Measurements from ENCODE around the gene FBRS. TPM values are rescaled to one million over a fixed set of nuclear protein-coding genes. Genes with fewer than 3 reads are reported as not detected.
"Not testable (repeated sequence)": the region's sequence is repeated elsewhere in the genome, so short reads cannot be mapped to it uniquely, and the experiment has no call there.

The FBRS gene
- polyA plus RNA-seq, 10 donors, result 25.1 to 38.8 (median 35.1) TPM

DNA sequence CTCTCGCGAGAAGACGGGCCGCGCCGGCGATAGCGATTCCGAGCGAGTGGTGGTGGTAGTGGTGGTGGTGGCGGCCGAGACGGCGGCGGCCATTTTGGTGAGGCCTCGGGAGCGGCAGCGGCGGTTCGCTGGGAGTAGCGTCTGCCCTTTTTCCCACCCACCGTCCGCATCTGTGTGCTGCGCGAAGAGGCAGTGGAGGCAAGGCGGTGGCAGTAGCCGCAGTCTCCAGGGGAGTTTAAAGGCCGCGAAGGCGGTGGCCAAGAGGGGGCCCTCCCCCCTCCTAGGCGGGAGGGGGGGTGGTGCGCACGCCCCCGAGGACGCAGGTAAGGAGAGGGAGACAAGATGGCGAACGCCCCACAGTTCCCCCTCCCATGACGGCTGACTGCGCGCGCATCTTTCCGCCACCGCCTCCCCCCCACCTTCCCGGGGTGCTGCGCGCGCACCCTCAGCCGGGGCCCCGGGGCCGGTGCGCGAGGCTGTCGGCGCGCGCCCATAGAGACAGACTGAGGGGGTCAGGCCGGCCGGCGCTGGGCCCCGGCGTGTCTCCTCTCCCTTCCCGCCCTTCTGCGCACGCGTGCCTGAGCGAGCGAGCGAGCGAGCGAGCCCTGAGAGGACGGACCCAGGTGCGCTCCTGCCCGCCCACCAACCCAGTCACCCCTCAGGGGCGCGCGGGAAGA lies 40.0 kb downstream of the FBRS start:
- peak; percentile 98 to 99 (median 98) for DNase-seq

DNA sequence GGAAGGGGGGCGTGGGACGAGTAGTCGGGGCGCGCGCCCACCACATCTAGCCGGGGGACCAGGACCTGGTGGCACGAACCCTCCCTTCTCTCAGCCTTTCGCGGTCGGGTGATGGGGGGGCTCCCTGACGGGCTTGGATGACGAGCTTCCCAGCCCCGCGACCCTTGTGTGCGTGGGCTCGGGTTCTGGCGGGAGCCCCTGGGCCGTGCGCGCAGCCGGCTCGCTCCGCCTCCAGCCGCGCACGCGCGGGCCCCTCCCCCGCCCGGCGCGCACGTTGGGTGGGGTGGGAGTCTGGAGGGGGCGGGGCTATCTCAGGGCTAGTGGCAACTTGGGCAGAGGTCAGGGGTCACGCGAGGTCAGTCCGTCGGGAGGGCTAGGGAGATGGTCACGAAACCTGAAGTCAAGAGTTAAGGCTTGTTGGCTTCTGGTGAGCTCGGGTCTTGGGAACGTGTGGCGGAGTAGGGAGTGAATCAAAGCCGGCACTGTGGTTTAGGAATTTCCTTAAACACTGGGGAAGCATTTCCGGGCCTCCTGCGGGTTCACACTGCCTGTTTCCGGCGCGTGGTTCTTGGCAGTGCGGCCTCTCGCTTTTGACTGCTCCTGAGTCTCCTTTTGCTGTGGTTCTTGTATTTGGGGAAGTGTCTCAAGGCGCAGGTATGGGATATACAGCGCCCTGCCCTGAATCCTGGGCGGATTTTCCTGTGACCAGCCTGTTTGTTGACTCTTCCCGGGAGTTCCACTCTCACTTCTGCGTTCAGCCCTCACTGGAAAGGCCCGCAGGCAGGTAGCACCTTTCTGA lies 40.8 kb downstream of the FBRS start, which contains the start of gene SRCAP:
SRCAP (plus strand) TSS at position 356 of the 799 bp plus-strand sequence. CDS start 1,654 bp downstream, outside the sequence.
- DNase-seq, result peak; percentile 78 to 94 (median 89)

DNA sequence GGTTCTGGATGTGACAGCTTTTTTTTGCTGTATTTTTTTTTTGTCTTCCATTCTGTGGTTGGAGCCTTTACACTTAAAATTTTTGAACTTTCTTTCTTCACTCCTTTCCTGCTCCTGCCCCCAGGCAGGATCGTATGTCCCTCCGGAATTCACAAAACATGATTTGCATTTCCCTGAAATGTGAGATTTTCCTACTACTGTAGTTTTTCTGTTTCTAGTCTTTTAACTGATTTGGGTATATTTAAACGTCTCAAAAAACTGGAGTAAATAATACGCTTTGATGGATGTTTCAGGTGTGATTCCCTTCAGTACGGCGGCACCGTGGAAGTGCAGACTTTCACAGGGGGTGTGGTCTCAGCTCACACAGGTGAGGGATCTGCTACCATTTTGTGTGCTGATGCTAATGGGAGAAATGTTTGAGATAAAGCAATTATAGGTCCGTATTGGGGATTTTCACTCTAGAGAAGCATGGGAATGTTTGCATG lies 41.4 kb downstream of the FBRS start:
- DNase-seq, result no peak

DNA sequence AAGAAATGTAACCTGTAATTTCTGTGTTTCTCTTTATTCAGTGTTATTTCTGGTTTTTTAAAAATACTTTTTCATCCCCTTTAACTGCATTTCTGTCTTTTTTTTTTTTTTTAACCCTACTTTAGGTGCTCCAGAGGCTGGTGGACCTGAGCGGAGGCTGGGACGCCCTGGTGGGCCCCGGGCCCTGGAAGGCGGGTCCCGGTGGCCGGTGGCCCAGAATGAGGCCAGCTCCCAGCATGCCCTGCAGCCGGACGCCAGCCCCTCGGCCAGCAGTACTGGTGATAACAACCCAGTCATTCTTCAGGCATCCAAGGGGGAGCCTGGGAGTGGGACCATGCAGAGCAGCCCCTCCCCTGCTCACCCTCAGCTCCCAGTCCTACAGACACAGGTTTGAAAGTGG lies 42.3 kb downstream of the FBRS start:
- no peak for DNase-seq

DNA sequence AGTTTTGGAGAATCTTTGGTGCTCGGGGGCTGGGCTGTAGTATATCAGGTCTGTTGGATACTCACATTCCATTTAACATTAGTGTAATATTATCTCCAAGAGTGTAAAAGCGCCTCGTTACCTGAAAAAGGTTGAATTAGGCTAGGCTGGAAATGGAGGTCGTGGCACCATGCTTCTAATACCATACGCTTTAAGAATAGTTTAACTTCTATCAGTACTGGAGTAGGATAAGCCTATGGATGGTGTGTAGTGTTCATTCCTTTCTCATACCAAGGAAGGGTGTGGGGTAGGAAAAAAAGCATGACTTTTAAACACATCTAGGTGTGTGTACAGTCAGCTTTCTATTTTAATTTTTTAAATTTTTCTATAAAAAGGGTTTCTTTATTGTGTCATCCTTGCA lies 42.7 kb downstream of the FBRS start:
- DNase-seq, result no peak

DNA sequence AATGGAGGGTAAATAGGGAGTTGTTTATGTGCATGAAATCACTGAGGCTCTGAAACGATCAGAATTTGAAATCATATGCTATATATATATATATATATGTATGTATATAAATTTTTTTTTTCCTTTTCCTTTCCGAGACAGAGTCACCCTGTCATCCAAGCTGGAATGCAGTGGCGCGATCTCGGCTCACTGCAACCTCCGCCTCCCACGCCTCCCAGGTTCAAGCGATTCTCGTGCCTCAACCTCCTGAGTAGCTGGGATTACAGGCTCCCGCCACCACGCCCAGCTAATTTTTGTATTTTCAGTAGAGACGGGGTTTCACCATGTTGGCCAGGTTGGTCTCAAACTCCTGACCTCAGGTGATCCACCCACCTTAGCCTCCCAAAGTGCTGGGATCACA lies 44.8 kb downstream of the FBRS start:
- DNase-seq, result not testable (repeated sequence)

DNA sequence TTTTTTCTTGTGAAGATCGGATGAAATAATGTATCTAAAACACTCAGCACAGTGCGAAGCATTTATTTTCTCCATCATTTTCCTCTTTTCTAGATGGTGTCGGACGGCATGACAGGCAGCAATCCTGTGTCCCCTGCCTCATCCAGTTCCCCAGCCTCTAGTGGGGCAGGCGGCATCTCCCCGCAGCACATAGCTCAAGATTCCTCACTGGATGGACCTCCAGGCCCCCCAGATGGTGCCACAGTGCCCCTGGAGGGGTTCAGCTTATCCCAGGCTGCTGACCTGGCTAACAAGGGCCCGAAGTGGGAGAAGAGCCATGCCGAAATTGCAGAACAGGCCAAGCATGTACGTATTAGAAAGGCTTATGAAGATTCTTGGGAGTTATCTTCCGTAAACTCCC lies 45.7 kb downstream of the FBRS start:
- DNase-seq, result no peak

DNA sequence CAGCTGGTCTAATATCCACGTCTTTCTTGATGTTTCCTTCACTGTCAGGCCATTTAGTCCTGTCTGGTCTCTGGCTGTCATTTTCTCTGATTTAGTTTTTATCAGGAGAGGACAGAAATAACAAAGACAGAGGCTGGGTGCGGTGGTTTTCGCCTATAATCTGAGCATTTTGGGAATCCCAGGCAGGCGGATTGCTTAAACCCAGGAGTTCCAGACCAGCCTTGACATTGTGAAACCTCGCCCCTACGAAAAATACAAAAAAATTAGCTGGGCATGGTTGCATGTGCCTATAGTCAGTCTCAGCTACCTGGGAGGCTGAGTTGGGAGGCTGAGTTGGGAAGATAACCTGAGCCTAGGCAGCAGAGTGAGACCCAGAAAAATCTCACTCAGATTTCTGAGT lies 47.8 kb downstream of the FBRS start:
- no peak for DNase-seq

DNA sequence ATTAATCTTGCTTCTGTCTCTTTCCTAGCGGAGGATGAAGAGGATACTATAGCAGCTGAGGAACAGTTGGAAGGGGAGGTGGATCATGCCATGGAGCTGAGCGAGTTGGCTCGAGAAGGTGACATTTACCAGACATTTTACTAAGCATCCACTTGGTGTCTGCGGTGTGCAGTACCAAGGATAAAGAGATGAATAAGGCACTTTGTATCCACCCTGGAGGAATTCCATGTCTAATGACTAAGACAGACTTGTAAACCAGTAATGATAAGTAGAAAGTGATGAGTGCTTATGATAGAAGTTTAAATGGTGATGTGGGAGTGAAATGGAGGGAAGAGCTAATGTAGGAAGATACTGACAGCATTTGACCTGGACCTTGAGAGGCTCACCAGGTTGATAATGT lies 52.7 kb downstream of the FBRS start:
- no peak for DNase-seq

DNA sequence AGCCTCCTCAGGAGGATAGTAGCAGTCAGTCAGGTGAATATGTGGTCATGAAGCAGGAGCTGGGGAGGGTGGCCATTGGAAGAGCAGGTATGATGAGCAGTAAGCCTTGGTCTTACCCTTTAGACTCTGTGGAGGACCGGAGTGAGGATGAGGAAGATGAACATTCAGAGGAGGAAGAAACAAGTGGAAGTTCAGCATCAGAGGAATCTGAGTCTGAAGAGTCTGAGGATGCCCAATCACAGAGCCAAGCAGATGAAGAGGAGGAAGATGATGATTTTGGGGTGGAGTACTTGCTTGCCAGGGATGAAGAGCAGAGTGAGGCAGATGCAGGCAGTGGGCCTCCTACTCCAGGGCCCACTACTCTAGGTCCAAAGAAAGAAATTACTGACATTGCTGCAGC lies 53.5 kb downstream of the FBRS start:
- DNase-seq, result no peak

DNA sequence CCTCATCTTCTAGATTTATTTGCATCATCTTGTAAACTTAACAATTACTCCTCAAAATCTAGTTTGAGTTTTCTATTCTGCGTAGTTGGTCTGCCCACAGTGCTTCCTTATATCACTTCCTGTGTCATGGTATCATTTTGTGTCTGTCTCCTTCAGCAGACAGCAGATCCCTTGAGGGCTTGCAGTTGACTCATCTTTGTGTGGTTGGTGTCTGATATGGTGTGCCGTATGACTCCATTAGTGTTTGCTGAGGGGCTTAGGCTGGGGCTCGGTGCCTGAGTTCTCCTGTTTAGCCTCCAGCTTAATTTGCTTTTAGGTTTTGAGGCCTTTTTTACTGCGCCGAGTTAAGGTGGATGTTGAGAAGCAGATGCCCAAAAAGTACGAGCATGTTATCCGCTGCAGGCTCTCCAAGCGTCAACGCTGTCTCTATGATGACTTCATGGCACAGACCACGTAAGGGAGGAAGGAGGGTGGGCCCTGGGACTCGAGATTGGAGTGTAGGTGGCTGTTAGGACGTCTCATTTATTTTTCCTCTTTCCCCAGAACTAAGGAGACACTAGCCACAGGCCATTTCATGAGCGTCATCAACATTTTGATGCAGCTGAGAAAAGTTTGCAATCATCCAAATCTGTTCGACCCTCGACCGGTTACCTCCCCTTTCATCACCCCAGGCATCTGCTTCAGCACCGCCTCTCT lies 57.7 kb downstream of the FBRS start:
- no peak for DNase-seq

DNA sequence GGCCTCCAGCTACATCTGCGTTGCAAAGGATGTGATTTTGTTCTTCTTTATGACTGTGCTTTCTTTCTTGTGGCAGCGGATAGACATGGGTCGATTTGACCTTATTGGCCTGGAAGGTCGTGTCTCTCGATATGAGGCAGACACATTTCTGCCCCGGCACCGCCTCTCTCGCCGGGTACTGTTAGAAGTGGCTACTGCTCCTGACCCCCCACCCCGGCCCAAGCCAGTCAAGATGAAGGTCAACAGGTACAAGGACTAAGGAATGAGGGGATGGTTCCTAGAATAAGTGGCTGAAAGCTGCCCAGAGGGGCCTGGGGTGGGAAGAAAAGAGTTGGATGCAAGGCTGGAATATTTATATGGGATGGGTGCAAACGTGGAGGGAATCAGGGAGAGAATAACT lies 61.9 kb downstream of the FBRS start:
- DNase-seq, result no peak

Other genes starting within 250 kb of the FBRS start
- gene DCTPP1, start 228.4 kb upstream of the FBRS start, polyA plus RNA-seq (ENCODE audit: insufficient read length in 10 of 10), result 10 to 100 TPM; 22.9 to 38.5 (median 27.9) TPM
- gene SEPHS2, start 212.6 kb upstream of the FBRS start, polyA plus RNA-seq (ENCODE audit: insufficient read length in 10 of 10), result 10 to 100 TPM; 14.1 to 22.6 (median 15.9) TPM
- 1 to 10 TPM; 1.5 to 8.7 (median 2.7) TPM for gene ITGAL, start 185.7 kb upstream of the FBRS start, polyA plus RNA-seq (ENCODE audit: insufficient read length in 10 of 10)
- gene ZNF768, start 131.9 kb upstream of the FBRS start, polyA plus RNA-seq (ENCODE audit: insufficient read length in 10 of 10), result 10 to 100 TPM; 22.7 to 31.9 (median 25.3) TPM
- gene ZNF747, start 123.6 kb upstream of the FBRS start, polyA plus RNA-seq (ENCODE audit: insufficient read length in 10 of 10), result 1 to 10 TPM; 5.7 to 7.6 (median 6.6) TPM
- 1 to 10 TPM; 5.6 to 8.5 (median 6.3) TPM for gene ZNF764, start 100.1 kb upstream of the FBRS start, polyA plus RNA-seq (ENCODE audit: insufficient read length in 10 of 10)
- gene ZNF688, start 86.7 kb upstream of the FBRS start, polyA plus RNA-seq (ENCODE audit: insufficient read length in 10 of 10), result 10 to 100 TPM in 1 of 10 donors, 1 to 10 TPM in 9; 5.9 to 10.1 (median 8.1) TPM
- gene ZNF785, start 72.7 kb upstream of the FBRS start, polyA plus RNA-seq (ENCODE audit: insufficient read length in 10 of 10), result 10 to 100 TPM in 8 of 10 donors, 1 to 10 TPM in 2; 8.2 to 16.8 (median 11.7) TPM
- gene ZNF689, start 48.0 kb upstream of the FBRS start, polyA plus RNA-seq (ENCODE audit: insufficient read length in 10 of 10), result 1 to 10 TPM; 6.4 to 8.8 (median 7.5) TPM
- 10 to 100 TPM; 17.8 to 27.5 (median 22.2) TPM for gene PRR14, start 7.5 kb upstream of the FBRS start, polyA plus RNA-seq (ENCODE audit: insufficient read length in 10 of 10)
- gene SRCAP, start 40.7 kb downstream of the FBRS start, polyA plus RNA-seq (ENCODE audit: insufficient read length in 10 of 10), result 10 to 100 TPM; 19.8 to 25.7 (median 23.4) TPM
- 10 to 100 TPM in 8 of 10 donors, 1 to 10 TPM in 2; 8.3 to 15.3 (median 11.9) TPM for gene PHKG2, start 90.0 kb downstream of the FBRS start, polyA plus RNA-seq (ENCODE audit: insufficient read length in 10 of 10)
- gene CFAP119, start 103.6 kb downstream of the FBRS start, polyA plus RNA-seq (ENCODE audit: insufficient read length in 10 of 10), result 1 to 10 TPM in 9 of 10 donors, under 1 TPM in 1; 0.42 to 2.0 (median 1.8) TPM
- gene RNF40, start 103.9 kb downstream of the FBRS start, polyA plus RNA-seq (ENCODE audit: insufficient read length in 10 of 10), result 10 to 100 TPM; 46.0 to 66.6 (median 54.1) TPM
- 10 to 100 TPM; 11.3 to 15.4 (median 12.9) TPM for gene ZNF629, start 128.8 kb downstream of the FBRS start, polyA plus RNA-seq (ENCODE audit: insufficient read length in 10 of 10)
- gene BCL7C, start 235.6 kb downstream of the FBRS start, polyA plus RNA-seq (ENCODE audit: insufficient read length in 10 of 10), result 10 to 100 TPM; 24.4 to 41.4 (median 29.9) TPM
- 10 to 100 TPM in 5 of 10 donors, 1 to 10 TPM in 5; 7.7 to 13.1 (median 10.6) TPM for gene CTF1, start 238.2 kb downstream of the FBRS start, polyA plus RNA-seq (ENCODE audit: insufficient read length in 10 of 10)

All from muscle of back (tissue), 11 donors.